ENCODE data around the gene TNS4. TPM values are rescaled to one million over a fixed set of nuclear protein-coding genes. Genes with fewer than 3 reads are reported as not detected.
A peak's percentile ranks its signal among the peaks of the same experiment; 100 is the strongest.

The TNS4 gene
- total RNA-seq, 2 donors from 2014 or later: 0.89 to 2.5 TPM

DNA sequence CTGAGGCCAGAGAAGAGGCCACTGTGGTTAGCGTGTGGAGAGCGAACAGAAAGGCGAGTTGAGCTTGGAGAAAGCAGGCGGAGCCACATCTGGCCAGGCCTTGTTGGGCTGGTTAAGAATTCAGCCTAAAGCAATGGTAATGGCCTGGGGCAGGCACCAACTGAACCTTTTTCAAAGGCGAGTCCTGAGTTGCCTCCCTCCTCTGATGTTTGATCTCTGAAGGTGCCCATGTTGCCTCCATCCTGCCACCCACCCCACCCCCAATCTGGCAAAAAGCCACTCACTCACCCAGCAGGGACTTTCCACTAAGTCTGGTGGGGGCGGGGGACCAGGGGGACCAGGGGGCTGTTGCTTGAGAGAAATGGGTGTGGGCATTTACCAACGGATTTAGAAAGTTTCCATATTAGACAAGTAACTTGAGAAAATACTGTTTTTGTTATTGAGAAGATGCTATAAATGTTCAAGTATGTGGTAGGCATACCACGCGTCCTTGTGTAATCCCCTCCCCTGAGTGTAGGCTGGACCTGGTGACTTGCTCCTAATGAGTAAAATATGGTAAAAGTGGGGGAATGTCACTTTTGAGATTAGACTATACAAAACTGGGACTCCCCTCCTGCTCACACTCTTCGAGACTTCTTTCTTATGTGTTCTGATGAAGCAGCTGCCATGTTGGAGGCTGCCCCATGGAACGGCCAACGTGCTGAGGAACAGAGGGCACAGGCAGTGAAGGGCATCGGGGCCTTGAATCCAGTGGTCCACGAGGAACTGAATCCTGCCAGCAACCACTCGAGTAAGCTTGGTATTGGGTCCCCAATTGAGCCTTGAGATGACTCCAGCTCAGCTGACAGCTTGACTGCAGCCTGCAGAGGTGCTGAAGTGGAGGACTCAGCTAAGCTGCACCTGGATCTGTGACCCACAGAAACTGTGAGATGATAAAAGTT is 29.9 kb upstream of the TNS4 start:
- no peaks in the 10 kb centered on the region for H3K36me3 ChIP-seq (ENCODE audit: control insufficient read depth, insufficient read depth, low read length)
- H3K4me1 ChIP-seq (ENCODE audit: control insufficient read depth, insufficient read depth, low read length): no peaks in the 10 kb centered on the region
- Mint-ChIP-seq H3K4me1 (peaks cover 8% of the 10 kb centered on the region), H3K4me3 (no peak overlapping the region), H3K36me3 (ENCODE audit: low read depth) (no peaks in the 10 kb centered on the region), H3K27me3 (ENCODE audit: insufficient read depth) (peaks cover 13% of the 10 kb centered on the region), H3K27ac (no peak overlapping the region), H3K9me3 (no peaks in the 10 kb centered on the region)
- DNase-seq: peak; percentile 61
- H3K9ac ChIP-seq (ENCODE audit: extremely low read depth, low read length, poor library complexity, severe bottlenecking): no peak overlapping the region
- H3K27me3 ChIP-seq (ENCODE audit: control insufficient read depth, insufficient read depth, low read length, poor library complexity, severe bottlenecking): no peaks in the 10 kb centered on the region
- WGBS, 2 experiments (ENCODE audit: insufficient coverage in 1 of 2, insufficient read length in 1 of 2): 90 to 92% methylated on average over 11 to 15 of the region's 15 CpGs
- TF ChIP-seq, protein P1, sequence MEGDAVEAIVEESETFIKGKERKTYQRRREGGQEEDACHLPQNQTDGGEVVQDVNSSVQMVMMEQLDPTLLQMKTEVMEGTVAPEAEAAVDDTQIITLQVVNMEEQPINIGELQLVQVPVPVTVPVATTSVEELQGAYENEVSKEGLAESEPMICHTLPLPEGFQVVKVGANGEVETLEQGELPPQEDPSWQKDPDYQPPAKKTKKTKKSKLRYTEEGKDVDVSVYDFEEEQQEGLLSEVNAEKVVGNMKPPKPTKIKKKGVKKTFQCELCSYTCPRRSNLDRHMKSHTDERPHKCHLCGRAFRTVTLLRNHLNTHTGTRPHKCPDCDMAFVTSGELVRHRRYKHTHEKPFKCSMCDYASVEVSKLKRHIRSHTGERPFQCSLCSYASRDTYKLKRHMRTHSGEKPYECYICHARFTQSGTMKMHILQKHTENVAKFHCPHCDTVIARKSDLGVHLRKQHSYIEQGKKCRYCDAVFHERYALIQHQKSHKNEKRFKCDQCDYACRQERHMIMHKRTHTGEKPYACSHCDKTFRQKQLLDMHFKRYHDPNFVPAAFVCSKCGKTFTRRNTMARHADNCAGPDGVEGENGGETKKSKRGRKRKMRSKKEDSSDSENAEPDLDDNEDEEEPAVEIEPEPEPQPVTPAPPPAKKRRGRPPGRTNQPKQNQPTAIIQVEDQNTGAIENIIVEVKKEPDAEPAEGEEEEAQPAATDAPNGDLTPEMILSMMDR (conservative IDR thresholded peaks at IDR 0.05): no peak
- no peaks in the 10 kb centered on the region for H3K9me3 ChIP-seq (ENCODE audit: control insufficient read depth, low read length)
- H3K4me3 ChIP-seq (ENCODE audit: low read length): no peak overlapping the region
- no peak overlapping the region for H3K27ac ChIP-seq (ENCODE audit: low read depth, low read length)

DNA sequence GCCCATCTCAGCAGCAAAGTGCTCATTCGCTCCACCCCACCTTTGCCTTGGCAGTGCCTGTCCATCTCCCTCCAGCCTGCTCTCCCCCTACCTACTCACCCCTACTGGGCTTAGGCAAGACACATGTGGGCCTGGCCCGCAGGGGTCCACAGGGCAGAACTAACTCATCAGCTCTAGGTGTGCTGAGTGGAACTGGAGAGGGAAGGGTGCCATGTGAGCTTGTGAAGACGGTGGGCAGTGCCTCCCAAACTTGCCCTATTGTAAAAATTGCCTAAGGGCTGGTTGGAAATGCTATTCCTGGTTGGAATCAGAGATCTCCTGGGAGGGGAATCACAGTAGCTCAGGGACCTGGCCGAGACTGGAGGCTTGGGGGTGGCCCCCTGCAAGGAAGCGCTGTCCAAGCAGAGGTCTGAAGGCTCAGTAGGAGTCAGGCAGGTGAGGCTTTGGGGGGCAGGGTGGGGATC is 29.1 kb upstream of the TNS4 start:
- Mint-ChIP-seq H3K27me3 (ENCODE audit: insufficient read depth) (peaks cover 6% of the 10 kb centered on the region), H3K9me3 (peaks cover 4% of the 10 kb centered on the region), H3K4me1 (peaks cover 5% of the 10 kb centered on the region), H3K27ac (no peak overlapping the region), H3K36me3 (ENCODE audit: low read depth) (no peaks in the 10 kb centered on the region), H3K4me3 (no peak overlapping the region)
- DNase-seq: peak; percentile 51
- Histone ChIP-seq H3K27ac (ENCODE audit: low read depth, low read length) (no peak overlapping the region), H3K9me3 (ENCODE audit: control insufficient read depth, low read length) (peaks cover 2% of the 10 kb centered on the region), H3K4me3 (ENCODE audit: low read length) (no peak overlapping the region), H3K36me3 (ENCODE audit: control insufficient read depth, insufficient read depth, low read length) (no peaks in the 10 kb centered on the region), H3K27me3 (ENCODE audit: control insufficient read depth, insufficient read depth, low read length, poor library complexity, severe bottlenecking) (no peaks in the 10 kb centered on the region), H3K4me1 (ENCODE audit: control insufficient read depth, insufficient read depth, low read length) (no peaks in the 10 kb centered on the region), H3K9ac (ENCODE audit: extremely low read depth, low read length, poor library complexity, severe bottlenecking) (no peak overlapping the region)
- WGBS, 2 experiments (ENCODE audit: insufficient coverage in 1 of 2, insufficient read length in 1 of 2): 88 to 92% methylated on average over 2 to 5 of the region's 5 CpGs
- TF ChIP-seq, protein P1 (conservative IDR thresholded peaks at IDR 0.05): no peak

DNA sequence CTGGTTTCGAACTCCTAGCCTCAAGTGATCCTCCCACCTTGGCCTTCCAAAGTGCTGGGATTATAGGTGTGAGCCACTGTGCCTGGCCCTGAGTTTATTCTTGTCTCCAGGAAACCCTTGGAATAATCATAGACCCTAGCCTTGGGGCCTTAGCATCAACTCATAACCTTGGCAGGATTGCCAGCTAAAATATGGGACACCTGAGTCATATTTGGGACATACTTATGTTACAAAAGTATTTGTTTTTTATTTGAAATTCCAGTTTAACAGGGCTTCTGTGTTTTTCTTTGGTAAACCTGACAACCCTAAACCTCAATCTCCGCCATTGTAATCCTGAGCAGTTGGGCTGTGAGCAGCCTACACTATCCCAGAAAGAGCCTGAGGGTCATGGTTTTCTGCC is 28.6 kb upstream of the TNS4 start:
- Mint-ChIP-seq H3K4me3 (no peak overlapping the region), H3K27me3 (ENCODE audit: insufficient read depth) (peaks cover 5% of the 10 kb centered on the region), H3K36me3 (ENCODE audit: low read depth) (no peaks in the 10 kb centered on the region), H3K9me3 (peaks cover 8% of the 10 kb centered on the region), H3K27ac (no peak overlapping the region), H3K4me1 (peaks cover 5% of the 10 kb centered on the region)
- Histone ChIP-seq H3K4me1 (ENCODE audit: control insufficient read depth, insufficient read depth, low read length) (no peaks in the 10 kb centered on the region), H3K4me3 (ENCODE audit: low read length) (no peak overlapping the region), H3K27ac (ENCODE audit: low read depth, low read length) (no peak overlapping the region), H3K36me3 (ENCODE audit: control insufficient read depth, insufficient read depth, low read length) (no peaks in the 10 kb centered on the region), H3K9ac (ENCODE audit: extremely low read depth, low read length, poor library complexity, severe bottlenecking) (no peak overlapping the region), H3K9me3 (ENCODE audit: control insufficient read depth, low read length) (peaks cover 8% of the 10 kb centered on the region), H3K27me3 (ENCODE audit: control insufficient read depth, insufficient read depth, low read length, poor library complexity, severe bottlenecking) (no peaks in the 10 kb centered on the region)
- WGBS, 2 experiments (ENCODE audit: insufficient coverage in 1 of 2, insufficient read length in 1 of 2): 93 to 95% methylated on average over 2 of the region's 2 CpGs
- peak; percentile 15 for DNase-seq
- TF ChIP-seq, protein P1 (conservative IDR thresholded peaks at IDR 0.05): no peak

Measured in endodermal cell (in vitro differentiated cells).